Ishikawa (cell line): ENCODE results near the gene ATP5PF.

Source experiments
- CEBPB ChIP-seq: IDR thresholded peaks from 2 replicates; pipeline ENCODE4 v1.6.1; 2012
- CREB1 ChIP-seq: IDR thresholded peaks from 2 replicates; pipeline ENCODE4 v1.6.1; 2012; ENCODE audit warnings: low read depth
- EGR1 ChIP-seq: IDR thresholded peaks from 2 replicates; pipeline ENCODE4 v1.6.1; 2012
- EP300 ChIP-seq: IDR thresholded peaks from 2 replicates; pipeline ENCODE4 v1.6.1; 2012; ENCODE audit warnings: borderline replicate concordance
- FOXM1 ChIP-seq: IDR thresholded peaks from 2 replicates; pipeline ENCODE4 v1.6.1; 2012; ENCODE audit warnings: low read depth, borderline replicate concordance
- MAX ChIP-seq: IDR thresholded peaks from 2 replicates; pipeline ENCODE4 v1.6.1; 2012
- NFIC ChIP-seq: IDR thresholded peaks from 2 replicates; pipeline ENCODE4 v1.6.1; 2012
- RAD21 ChIP-seq: IDR thresholded peaks from 2 replicates; pipeline ENCODE4 v1.6.1; 2012; ENCODE audit warnings: low read depth
- REST ChIP-seq: IDR thresholded peaks from 2 replicates; pipeline ENCODE4 v1.6.1; 2012; ENCODE audit warnings: low read depth, mild to moderate bottlenecking
- TAF1 ChIP-seq: IDR thresholded peaks from 2 replicates; pipeline ENCODE4 v1.6.1; 2012; ENCODE audit warnings: low read depth, mild to moderate bottlenecking
- TCF12 ChIP-seq: IDR thresholded peaks from 2 replicates; pipeline ENCODE4 v1.6.1; 2012; ENCODE audit warnings: low read depth
- TEAD4 ChIP-seq: IDR thresholded peaks from 2 replicates; pipeline ENCODE4 v1.6.1; 2012
- YY1 ChIP-seq: IDR thresholded peaks from 2 replicates; pipeline ENCODE4 v1.6.1; 2012; ENCODE audit warnings: low read depth
- ZBTB7A ChIP-seq: IDR thresholded peaks from 2 replicates; pipeline ENCODE4 v1.6.1; 2012; ENCODE audit warnings: low read depth
- TF ChIP-seq, protein P1 (sequence below): IDR thresholded peaks from 2 replicates; pipeline ENCODE4 v1.6.1; 2012

The ATP5PF gene

DNA sequence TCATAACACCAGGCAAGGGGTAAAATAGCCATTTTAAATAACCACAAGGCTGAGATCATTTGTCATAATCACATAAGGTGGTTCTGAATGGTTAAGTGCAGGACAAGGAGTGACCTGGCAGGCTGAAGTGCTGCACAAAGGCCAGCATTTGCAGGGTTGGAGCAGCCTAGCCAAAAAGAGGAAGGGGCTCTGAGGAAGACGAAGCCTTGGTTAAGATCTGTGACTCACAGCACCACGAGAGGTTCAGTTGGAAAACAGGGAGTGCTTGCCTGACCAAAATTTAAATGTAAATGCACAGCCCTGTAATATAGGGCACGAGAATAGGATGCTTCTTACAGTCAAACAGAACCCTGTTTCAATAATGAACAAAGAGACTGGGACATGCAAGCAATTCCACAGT, 12.1 kb downstream of the ATP5PF start:
- TF ChIP-seq TEAD4 (no peak), FOXM1 (no peak), REST (no peak), TAF1 (no peak), RAD21 (no peak), EGR1 (no peak), CEBPB (no peak), CREB1 (no peak), NFIC (no peak), MAX (no peak), YY1 (no peak), ZBTB7A (no peak), EP300 (no peak), TCF12 (no peak)
- TF ChIP-seq, protein P1, sequence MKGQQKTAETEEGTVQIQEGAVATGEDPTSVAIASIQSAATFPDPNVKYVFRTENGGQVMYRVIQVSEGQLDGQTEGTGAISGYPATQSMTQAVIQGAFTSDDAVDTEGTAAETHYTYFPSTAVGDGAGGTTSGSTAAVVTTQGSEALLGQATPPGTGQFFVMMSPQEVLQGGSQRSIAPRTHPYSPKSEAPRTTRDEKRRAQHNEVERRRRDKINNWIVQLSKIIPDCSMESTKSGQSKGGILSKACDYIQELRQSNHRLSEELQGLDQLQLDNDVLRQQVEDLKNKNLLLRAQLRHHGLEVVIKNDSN = no peak

GRCh38 chr21:25721987-25722386, 12.7 kb downstream of the ATP5PF start:
- TF ChIP-seq, protein P1 = no peak
- TF ChIP-seq TEAD4 (no peak), YY1 (no peak), EGR1 (no peak), TAF1 (no peak), RAD21 (no peak)

GRCh38 chr21:25717491-25718147, 17.1 kb downstream of the ATP5PF start:
- TF ChIP-seq EGR1 = no peak
- no peak for TF ChIP-seq REST
- TF ChIP-seq NFIC = peak; percentile 34; the same call in 1 of the 2 replicates

- TF ChIP-seq MAX (no peak), ZBTB7A (no peak)
These were observed 24.2 kb downstream of the ATP5PF start for GRCh38 chr21:25710550-25710949.

- TF ChIP-seq TCF12 (no peak), EGR1 (no peak), TAF1 (no peak), FOXM1 (no peak)
These were observed 24.9 kb downstream of the ATP5PF start for GRCh38 chr21:25709684-25710265.

GRCh38 chr21:25708467-25709065, 26.1 kb downstream of the ATP5PF start:
- no peak for TF ChIP-seq CEBPB
- TF ChIP-seq RAD21 = peak; percentile 58

- TF ChIP-seq TCF12 (no peak), EP300 (no peak)
These were observed 33.2 kb downstream of the ATP5PF start for GRCh38 chr21:25701529-25701928.
